Posterior vena cava (tissue), 2 donors: ENCODE results near the gene PDLIM1. TPM values are rescaled to one million over a fixed set of nuclear protein-coding genes. Genes with fewer than 3 reads are reported as not detected.

ENCODE experiments used
- DNase-seq: peaks from one replicate; pipeline ENCODE4 v3.0.0-alpha.2; 2020; ENCODE audit warnings: low spot score
- intact Hi-C, 2 donors: fragments of 100-400 bp; cut with DNase I; formaldehyde crosslinking; loops; one replicate each; pipeline versions ENCODE4 v1.14.1 to v1.14.2; 2022 to 2023
- total RNA-seq, 2 donors: library from RNA; stranded (reverse); fragmentation: NEBNext Ultra II Directional; extraction: Animal tissue kit (Norgen Biotek cat#: 25700); gene quantifications; one replicate each; pipeline ENCODE4 v1.2.1, GENCODE V29; 2021
- donor health status: DM: yes; HTN: yes; CAD: no.
- donor health status: DM: yes; HTN: yes; CAD: no.

Gene PDLIM1
- total RNA-seq, 2 donors from 2014 or later = 133 to 134 TPM

GRCh38 chr10:95276367-95277200 lies 14.2 kb downstream of the PDLIM1 start:
- intact Hi-C loops = no loop called here

GRCh38 chr10:95275726-95276366 lies 15.0 kb downstream of the PDLIM1 start:
- DNase-seq = no peak
- intact Hi-C loops = no loop called here

More at GRCh38 chr10:95276367-95277200, 14.2 kb downstream of the PDLIM1 start:
- no peak for DNase-seq

DNA sequence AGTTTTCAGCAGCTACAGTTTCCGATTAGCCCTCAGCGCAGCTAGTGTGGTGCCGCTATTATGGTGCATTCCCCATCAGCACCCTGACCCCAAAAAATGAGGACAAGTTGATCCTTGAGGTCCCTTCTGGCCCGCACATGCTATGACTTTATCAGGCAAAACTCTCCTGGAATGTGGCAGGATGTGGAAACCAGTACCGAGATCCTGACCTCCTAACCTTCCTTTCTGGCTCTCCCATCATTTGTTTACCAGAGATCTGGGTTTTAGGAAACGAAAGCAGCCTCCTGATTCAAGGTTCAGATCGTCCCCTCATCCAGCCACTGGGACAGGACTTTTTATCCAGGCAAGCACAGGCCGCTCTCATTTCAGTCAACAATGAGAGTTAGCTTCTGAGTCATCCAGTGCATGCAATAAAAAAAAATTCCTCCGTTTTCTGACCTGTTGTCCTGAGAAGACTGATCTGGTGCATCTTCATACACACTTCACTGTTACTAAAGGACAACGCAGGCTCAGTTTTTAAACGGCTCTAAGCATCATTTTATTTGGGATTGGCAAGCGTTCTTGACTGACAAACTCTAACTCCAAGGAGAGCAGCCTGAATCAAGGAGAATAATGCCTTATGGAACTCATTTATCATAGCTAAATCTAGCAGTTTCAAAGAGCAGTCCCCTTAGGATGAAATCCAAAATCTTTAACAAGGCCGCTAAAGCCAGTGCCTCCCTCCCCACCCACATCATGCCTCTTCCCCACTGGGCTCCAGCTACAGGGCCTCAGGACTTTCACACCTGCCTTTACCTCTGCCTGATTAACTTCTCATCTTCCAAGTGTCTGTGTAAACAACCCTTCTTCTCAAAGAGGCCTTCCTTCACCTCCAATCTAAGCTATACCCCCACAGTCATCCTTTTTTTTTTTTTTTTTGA lies 17.1 kb downstream of the PDLIM1 start:
- DNase-seq = no peak
- intact Hi-C loops = no loop called here

GRCh38 chr10:95268438-95268837 lies 22.4 kb downstream of the PDLIM1 start:
- DNase-seq = peak; percentile 90
- intact Hi-C loops = no loop called here

DNA sequence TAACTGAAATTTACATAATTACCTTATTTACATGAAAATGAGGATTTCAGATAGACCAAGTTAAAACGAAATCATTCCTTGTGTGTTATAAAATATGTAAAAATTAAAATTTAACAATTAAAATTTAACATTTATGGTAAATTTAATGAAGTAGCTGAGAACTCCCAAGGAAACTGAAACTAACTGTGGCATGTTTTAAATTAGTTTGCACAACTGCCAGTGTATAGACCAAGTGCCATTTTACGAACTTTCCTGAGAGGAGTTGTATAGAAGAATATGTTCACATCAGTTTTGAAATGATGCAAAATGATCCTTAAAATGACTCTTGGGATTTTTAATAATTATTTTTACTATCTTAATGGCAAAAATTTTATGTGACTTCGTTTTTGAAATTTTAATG lies 23.6 kb downstream of the PDLIM1 start:
- no peak for DNase-seq
- intact Hi-C loops = no loop called here

DNA sequence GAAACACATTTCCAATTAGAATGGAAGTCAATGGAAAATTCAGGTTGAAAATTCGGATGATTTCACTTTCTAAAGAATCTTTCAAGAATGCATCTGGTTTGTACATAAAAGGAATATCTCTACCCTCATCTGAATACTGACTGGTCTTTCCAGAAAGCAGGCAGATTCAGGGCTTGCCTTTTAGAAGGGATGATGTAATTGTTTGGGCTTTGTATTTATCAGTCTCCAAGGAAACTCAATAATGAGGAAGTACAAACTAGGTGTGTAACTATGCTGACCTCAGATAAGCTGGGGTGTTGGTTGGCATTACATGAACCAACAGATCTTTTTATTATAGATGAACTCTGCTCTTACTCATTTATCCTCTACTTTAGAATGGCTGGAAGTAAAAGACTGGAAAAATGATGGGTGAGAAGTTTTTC lies 24.1 kb downstream of the PDLIM1 start:
- intact Hi-C loops = no loop called here
- DNase-seq = no peak

- intact Hi-C loops = no loop called here
- no peak for DNase-seq
These were observed 25.2 kb downstream of the PDLIM1 start for GRCh38 chr10:95265572-95265971.

- intact Hi-C loops = no loop called here
- DNase-seq = no peak
These were observed 26.4 kb downstream of the PDLIM1 start for GRCh38 chr10:95264227-95265051.

DNA sequence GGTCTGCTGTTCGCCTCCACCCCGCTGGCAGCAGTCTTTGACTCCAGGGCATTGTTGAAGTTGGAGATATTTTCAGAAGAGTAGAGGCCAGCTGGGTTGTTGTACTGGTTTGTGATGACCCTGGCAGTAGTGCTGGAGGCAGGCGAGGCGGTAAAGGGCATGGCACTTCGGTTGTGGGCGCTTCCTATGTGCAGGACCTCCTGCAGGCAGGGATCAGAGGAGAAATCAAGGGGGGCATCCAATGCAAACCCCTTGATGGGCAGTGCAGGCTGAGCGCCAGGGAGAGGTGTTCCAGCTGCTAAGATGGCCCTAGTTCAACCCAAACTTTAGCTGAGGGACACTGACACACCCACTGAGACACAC lies 27.0 kb downstream of the PDLIM1 start:
- intact Hi-C loops = no loop called here
- DNase-seq = no peak

- DNase-seq = no peak
- intact Hi-C loops = no loop called here
These were observed 27.9 kb downstream of the PDLIM1 start for GRCh38 chr10:95262763-95263518.

DNA sequence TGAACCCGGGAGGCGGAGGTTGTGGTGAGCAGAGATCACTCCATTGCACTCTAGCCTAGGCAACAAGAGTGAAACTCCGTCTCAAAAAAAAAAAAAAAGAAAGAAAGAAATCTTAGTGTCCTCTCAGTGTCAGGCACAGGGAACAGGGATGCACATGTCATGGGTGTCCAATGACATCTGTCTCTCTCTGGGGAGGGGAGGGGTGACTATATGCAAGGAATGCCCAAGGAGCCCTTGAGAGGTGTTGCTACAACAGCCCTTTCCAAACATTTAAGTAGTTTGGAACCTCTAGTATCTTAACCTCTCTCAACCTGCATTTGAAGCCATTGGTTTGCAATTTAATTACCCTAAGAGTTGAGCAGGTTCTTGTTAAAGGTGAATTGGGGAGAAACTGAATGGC lies 28.9 kb downstream of the PDLIM1 start:
- intact Hi-C loops = no loop called here

GRCh38 chr10:95260909-95261552 lies 29.8 kb downstream of the PDLIM1 start:
- no peak for DNase-seq
- intact Hi-C loops = no loop called here

More for the DNA sequence above, 28.9 kb downstream of the PDLIM1 start:
- DNase-seq = no peak

- DNase-seq = no peak
- intact Hi-C loops = no loop called here
These were observed 30.4 kb downstream of the PDLIM1 start for GRCh38 chr10:95260397-95260881.

DNA sequence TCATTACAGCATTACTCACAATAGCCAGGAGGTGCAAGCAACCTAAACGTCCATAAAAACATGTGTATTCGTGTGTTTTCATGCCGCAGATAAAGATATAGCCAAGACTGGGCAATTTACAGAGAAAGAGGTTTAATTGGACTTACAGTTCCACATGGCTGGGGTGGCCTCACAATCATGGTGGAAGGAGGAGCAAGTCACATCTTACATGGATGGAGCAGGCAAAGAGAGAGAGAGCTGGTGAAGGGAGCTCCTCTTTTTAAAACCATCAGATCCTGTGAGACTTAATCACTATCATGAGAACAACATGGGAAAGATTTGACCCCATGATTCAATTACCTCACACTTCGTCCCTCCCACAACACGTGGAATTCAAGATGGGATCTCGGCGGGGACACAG lies 33.0 kb downstream of the PDLIM1 start:
- intact Hi-C loops = no loop called here
- no peak for DNase-seq

DNA sequence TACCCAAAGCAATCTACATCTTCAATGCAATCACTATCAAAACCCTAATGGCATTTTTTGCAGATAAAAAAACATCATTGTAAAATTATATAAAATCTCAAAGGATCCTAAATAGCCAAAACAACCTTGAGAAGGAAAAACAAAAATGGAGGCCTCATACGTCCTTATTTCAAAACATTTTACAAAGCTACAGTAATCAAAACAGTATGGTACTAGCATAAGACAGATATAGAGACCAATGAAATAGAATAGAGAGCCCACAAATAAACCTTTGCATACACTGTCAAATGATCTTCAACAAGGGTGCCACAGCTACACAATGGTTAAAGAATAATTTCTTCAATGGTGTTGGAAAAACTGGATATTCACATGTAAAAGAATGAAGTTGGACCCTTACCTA lies 34.5 kb downstream of the PDLIM1 start:
- DNase-seq = no peak
- intact Hi-C loops = no loop called here

DNA sequence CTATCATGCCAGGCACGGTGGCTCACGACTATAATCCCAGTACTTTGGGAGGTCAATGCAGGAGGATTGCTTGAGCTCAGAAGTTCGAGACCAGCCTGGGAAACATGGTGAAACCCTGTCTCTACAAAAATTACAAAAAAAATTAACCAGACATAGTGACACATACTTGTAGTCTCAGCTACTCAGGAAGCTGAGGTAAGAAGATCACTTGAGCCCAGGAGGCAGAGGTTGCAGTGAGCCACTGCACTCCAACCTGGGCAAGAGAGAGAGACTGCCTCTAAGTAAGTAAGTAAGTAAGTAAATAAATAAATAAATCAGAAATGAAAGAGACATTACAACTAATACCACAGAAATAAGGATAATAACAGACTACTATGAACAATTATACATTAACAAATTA lies 36.2 kb downstream of the PDLIM1 start:
- intact Hi-C loops = no loop called here
- no peak for DNase-seq

- DNase-seq = no peak
- intact Hi-C loops = no loop called here
These were observed 37.1 kb downstream of the PDLIM1 start for GRCh38 chr10:95253686-95254085.

DNA sequence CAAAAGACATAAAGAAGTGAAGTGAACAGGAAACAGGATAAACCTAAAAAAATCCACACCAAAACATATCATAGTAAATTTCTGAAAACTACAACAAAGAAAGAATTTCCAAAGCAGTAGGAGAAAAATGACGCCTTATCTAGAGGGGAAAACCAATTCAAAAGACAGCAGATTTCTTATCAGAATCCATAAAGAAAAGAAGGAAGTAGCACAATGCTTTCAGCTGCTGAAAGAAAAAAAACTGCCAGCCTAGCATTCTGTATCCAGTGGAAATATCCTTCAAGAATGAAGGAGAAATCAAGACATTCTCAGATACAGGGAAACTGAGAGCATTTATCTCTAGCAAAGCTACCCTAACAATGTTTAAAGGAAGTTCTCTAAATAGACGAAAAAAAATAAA lies 37.8 kb downstream of the PDLIM1 start:
- no peak for DNase-seq
- intact Hi-C loops = no loop called here
